ENCODE results near the gene POGLUT2. TPM values are rescaled to one million over a fixed set of nuclear protein-coding genes. Genes with fewer than 3 reads are reported as not detected.

The POGLUT2 gene
- total and polyA plus RNA-seq, 10 of the 15 experiments (the other 5 are each of a cell fraction or from before 2014, with no cell fraction given): 2.9 to 11.3 (median 7.6) TPM

GRCh38 chr13:102815788-102816187, 17.0 kb upstream of the POGLUT2 start:
- TF ChIP-seq E4F1 (IDR thresholded peaks at IDR 0.05; ENCODE audit: borderline replicate concordance, partially characterized antibody) (no peak), EGR1 (IDR thresholded peaks at IDR 0.05; ENCODE audit: borderline replicate concordance in 1 of 2, low read depth in 2 of 2, low read length in 2 of 2) (no peak), RFX5 (IDR thresholded peaks at IDR 0.05; ENCODE audit: low read depth, low read length) (no peak), IKZF1 (conservative IDR thresholded peaks at IDR 0.05) (no peak), TCF12 (IDR thresholded peaks at IDR 0.05; ENCODE audit: low read depth, low read length) (no peak), MEF2B (IDR thresholded peaks at IDR 0.05; ENCODE audit: partially characterized antibody, poor library complexity, severe bottlenecking) (no peak), E2F8 (IDR thresholded peaks at IDR 0.05; ENCODE audit: low read depth, partially characterized antibody) (no peak), ATF2 (IDR thresholded peaks at IDR 0.05; ENCODE audit: low read length) (no peak)
- H3K79me2 ChIP-seq (ENCODE audit: control insufficient read depth, insufficient read depth, low read length): peaks cover 8% of the 10 kb centered on the region
- no peak overlapping the region for H2AFZ ChIP-seq (ENCODE audit: control insufficient read depth, low read depth, low read length)
- no peak overlapping the region for H3K9ac ChIP-seq (ENCODE audit: control insufficient read depth, insufficient read depth, low read length)
- DNase-seq (ENCODE audit: low read depth, low spot score) (no peak), ATAC-seq (no peak), FAIRE-seq (no peak)
- in situ Hi-C loops (cut with MboI) (no loop called here), intact Hi-C loops (cut with micrococcal nuclease; ENCODE audit: unreplicated experiment) (no loop called here)
- H4K20me1 ChIP-seq (ENCODE audit: control insufficient read depth, insufficient read depth): no peaks in the 10 kb centered on the region
- no peak overlapping the region for H3K27ac ChIP-seq (ENCODE audit: control insufficient read depth, insufficient read depth)
- peaks cover 19% of the 10 kb centered on the region for H3K4me1 ChIP-seq (ENCODE audit: control insufficient read depth, insufficient read depth, low read length)
- no peak overlapping the region for H3K4me3 ChIP-seq
- ChIA-PET RAD21 (ENCODE audit: unreplicated experiment) (interaction anchor here (2.6 kb wide), 1 partner anchor 30 kb away, joined by 6 read pairs; the partner anchor contains the start of gene ERCC5), SMC1A (ENCODE audit: uncharacterized antibody, unreplicated experiment) (interaction anchor here (1.8 kb wide), 1 partner anchor 9 kb away, joined by 5 read pairs; no protein-coding TSS in a partner anchor), POLR2A (no interaction called here), CTCF (interaction anchor here (2.9 kb wide), 1 partner anchor 15 kb away, joined by 18 read pairs; no protein-coding TSS in a partner anchor)
- no peaks in the 10 kb centered on the region for H3K27me3 ChIP-seq (replicated peaks in 1 of 2; ENCODE audit: control insufficient read depth in 2 of 2, insufficient read depth in 2 of 2, low read length in 1 of 2)
- H3K36me3 ChIP-seq (ENCODE audit: control insufficient read depth in 2 of 2, insufficient read depth in 2 of 2, low read length in 1 of 2): peaks cover 0 to 3% of the 10 kb centered on the region in 2 experiments
- WGBS (ENCODE audit: insufficient coverage, insufficient replicate concordance, low lambda C conversion rate, missing lambda C conversion rate): 90% methylated on average over 5 of the region's 5 CpGs
- peaks cover 1% of the 10 kb centered on the region for H3K9me3 ChIP-seq (replicated peaks; ENCODE audit: control insufficient read depth, insufficient read depth, low read length)
- no peak overlapping the region for H3K4me2 ChIP-seq (ENCODE audit: control insufficient read depth, insufficient read depth)
- no TSS peak for BruUV-seq (replicated peaks)
